Skin of body (tissue), 2 donors: Measurements from ENCODE around the gene MAD2L1BP. TPM values are rescaled to one million over a fixed set of nuclear protein-coding genes. Genes with fewer than 3 reads are reported as not detected.

Source experiments
- DNase-seq: peaks from one replicate; lab custom pipeline; 2025; lab: John Stamatoyannopoulos, UW
- total RNA-seq: library from RNA; depleted of rRNA; stranded (reverse); fragments of >200 nt; gene quantifications from one replicate; pipeline ENCODE4 v1.2.3, GENCODE V29; 2014

Gene MAD2L1BP
- total RNA-seq, 1 donor from 2014 or later, result 14.1 TPM

GRCh38 chr6:43666196-43666920 is 30.7 kb downstream of the MAD2L1BP start:
- DNase-seq, result no peak

- peak; percentile 32 for DNase-seq
These were observed 31.9 kb downstream of the MAD2L1BP start for GRCh38 chr6:43667245-43668150.

DNA sequence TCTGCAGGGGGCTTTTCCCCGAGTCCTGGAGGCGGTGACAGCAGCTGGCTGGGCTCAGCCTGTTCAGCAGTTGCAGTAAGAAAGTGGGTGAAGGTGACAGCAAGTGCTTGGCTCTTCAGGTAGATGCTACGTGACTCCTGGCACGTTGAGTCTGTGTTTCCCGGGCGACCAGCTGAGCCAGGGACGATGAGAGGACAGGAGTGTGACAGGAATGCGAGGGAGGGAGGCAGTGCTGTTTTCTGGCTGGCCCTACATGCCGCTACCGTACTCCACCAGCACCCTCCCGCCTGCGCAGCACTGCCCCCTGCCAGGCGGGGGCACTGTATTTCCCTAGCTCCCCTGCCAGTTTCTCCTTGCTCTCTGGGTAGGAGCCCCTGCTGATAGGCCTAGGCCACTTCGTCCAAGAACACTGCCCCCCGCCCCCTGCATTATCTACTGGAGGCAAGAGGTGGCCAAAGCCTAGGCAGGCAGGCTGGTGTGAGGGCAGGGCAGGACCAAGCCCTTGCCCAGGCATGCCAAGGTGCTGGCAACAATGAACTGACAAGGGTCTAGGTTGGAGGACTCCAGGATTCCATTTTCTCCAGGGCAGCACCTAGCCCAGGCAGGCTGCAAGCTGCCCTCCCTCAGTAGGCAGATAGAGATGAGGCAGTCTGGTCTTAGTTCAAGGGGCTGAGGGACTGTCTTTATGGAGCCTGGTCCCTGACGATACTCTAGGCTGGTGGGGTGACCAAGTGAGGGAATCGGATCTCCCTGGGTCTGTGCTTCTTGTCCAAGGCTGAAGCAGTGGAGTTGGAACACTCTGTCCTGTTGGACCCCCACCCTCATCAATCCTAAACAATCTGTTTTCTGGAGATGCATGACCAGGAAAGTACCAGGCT is 32.8 kb downstream of the MAD2L1BP start:
- no peak for DNase-seq

GRCh38 chr6:43669050-43669921 is 33.6 kb downstream of the MAD2L1BP start:
- peak; percentile 55 for DNase-seq

GRCh38 chr6:43669922-43670622 is 34.4 kb downstream of the MAD2L1BP start:
- DNase-seq, result no peak

GRCh38 chr6:43670623-43670986 is 35.0 kb downstream of the MAD2L1BP start:
- no peak for DNase-seq

DNA sequence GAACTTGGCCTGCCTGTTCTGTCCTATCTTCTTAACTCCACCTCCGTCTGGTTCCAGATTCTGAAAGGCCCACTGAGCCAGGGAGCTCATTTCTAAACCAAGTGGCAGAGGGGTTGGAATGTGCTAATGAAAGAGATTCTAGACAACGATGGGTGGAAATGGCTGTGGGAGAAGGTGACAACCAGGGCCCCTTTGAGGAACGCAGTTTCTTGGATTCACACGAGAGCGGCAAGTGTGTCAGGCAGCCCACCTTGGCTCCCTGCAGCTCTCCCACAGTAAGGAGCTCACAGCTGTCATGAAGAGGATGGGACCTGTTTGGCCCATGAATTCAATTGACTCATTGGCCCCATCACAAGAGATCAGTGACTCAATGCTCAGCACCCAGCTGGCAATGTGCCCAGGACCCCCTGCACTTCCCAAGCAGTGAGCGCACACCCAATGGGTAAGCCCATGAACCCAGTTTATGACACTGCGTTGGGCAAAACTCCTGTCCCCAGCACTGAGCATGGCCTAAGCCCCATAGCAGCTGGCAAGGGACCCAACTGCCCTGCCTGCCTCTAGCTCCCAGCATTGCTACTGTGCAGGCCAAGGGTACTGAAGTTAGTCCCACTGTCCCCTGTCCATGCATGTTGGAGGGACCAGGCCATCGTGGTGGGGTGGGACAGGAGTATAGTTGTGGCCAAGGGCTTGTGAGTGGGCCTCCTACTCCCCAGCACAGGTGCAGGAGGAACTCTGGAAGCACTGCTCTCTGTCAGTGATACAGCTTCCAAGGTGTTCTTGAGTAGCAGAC is 35.6 kb downstream of the MAD2L1BP start:
- no peak for DNase-seq

DNA sequence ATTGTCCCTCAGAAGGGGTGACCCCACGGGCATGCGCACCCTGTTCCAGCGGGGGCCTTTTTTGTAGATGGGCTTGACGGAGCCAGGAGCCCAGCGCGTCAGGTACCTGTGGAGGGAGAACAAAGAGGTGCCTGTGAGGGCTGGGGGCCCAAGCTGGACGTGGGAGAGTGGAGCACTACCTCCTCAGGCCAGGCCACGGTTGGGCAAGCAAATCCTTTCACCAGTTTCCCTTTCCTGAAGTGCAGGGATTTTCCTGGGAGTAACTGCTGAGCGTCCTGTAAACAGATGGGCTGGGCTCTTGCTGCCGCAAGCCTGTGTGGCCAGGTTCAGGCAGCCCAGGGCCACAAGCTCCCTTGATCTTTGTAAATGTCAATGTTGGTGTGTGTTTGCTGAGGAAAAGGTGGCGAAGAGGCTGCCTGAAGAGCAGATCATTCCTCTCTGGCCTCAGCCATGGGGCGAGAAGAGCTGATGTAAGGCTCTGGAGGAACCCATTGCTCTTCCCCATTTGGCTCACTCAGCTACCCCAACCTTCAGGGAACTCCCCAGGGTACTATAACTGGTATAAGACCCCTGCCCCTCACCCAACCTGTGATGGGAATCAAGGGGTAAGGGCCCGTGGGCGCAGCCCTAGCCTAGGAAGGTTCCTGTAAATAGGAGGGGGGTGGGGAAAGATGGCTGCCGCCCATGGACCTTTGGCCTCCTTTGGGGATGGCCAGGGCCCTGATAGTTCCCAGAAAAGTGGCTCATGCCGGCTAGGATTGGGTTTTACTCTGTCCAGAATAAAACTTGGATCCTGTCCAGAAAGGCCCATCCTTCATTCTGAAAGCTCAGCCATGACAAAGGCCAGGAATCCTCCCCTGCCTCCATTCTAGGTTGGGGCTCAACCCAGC is 36.4 kb downstream of the MAD2L1BP start:
- DNase-seq, result no peak

- no peak for DNase-seq
These were observed 37.9 kb downstream of the MAD2L1BP start for GRCh38 chr6:43673444-43674084.

GRCh38 chr6:43674291-43674690 is 38.7 kb downstream of the MAD2L1BP start:
- no peak for DNase-seq

DNA sequence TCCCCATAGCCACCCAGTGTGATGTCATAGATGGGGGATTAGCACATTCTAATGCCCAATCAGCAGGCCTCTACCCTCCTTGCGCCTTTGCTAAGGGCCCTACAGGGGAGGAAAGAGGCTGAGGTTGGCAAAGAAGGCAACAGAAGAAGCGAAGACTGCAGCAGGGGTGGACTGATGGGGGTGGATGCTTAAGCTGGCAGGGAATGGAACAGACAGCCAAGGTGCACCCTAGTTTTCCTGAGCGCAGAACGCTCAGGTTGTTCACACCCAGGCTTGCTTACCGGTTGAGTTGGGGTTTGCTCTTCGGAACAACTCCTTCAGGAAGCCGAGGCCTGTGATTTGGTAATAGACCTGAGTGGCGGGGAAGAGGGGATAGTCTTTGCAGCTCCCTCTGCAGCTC is 39.3 kb downstream of the MAD2L1BP start:
- no peak for DNase-seq

DNA sequence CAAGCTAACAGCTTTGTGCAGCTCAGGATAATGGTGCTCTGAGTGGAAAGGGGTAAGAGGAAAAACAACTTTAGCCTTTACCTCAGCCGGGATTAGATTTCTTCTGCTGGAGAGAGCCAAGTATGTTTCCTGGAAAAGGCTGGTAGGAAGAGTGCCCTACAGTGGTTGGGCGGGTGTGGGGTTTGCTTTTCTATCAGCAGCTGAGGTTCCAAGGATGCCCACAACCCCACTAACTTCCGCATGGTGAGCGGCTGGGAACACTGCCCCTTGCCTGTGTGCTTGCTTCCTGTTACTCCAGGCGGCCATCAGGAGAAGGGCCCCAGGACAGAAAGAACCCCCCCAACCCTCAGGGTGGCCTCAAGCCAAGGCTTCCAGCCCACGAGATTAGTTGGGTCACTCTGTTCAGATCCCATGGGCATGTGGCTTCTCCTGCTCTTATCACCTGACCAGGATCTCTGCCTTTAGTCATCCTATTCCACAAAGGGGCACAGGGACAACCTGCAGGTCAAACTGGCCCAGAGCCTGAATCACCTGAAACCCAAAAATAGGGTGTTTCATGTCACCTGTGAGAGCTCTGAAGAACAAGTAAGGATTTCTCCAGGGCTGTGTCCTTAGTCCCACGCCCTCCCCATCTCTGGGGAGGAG is 41.4 kb downstream of the MAD2L1BP start:
- no peak for DNase-seq

GRCh38 chr6:43677759-43678158 is 42.1 kb downstream of the MAD2L1BP start:
- DNase-seq, result no peak

- no peak for DNase-seq
These were observed 42.7 kb downstream of the MAD2L1BP start for GRCh38 chr6:43678341-43678740.

- no peak for DNase-seq
These were observed 43.4 kb downstream of the MAD2L1BP start for GRCh38 chr6:43679057-43679456.

DNA sequence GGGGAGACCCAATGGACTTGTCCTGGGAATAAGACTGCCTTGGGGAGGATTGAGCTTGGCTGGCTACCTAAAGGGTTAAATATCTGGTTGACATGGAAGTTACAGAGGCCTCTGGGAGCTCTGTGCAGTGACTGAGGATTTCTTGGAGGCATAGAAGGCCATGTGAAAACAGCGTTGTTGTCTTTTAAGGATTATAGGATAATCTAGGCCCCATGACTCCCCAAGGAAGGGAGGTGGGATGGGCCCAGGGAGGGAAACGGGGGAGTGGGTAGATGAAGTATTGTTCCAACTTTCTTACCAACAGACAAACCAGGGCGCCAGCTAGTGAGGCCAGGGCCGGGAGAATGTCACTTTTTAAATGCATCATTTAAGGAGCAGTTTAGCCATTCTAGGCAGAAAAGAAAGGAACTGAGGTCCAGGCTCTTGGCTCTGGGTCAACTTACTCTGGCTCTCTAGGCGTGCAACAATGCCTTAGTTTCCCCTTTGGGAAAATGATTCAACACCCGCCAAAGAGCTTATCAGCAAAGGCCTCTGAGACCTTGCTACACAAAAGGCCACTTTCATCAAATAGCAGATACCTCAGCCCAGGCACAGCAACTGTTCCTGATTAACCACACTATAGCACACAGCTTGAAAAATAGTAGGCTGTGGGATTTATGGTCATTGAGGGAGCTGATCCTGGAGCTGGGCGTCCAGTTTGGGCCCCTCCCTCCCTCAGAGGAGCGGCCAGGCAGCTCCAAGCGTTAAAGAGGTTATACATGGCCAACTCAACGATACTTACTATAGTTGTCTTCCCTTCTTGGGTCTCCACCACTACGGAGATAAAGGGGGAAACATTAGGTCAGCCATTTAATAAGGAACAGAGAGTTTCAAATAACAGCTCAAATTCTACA is 44.9 kb downstream of the MAD2L1BP start:
- DNase-seq, result peak; percentile 82
